ENCODE data around the gene NLRP4.

DNA sequence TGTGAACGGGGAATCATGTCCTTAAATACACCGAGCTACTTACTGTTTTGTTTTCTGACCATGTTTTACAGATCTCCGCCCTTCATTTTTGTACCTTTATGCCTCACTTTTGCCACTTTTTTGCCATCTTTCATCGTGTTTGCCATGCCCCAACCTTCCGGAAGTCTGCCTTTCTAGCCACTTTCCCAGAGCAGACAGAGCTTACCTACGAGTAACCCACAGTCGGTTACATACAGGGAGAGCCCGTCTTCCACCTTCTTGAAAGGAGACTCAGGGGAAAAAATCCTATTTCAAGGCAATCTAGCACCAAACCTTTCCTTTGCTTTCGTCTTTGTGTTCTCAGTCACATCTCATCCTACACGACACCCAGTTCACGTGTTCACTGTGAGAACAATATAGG, 41.3 kb upstream of the NLRP4 start:
- TF ChIP-seq, protein P1, sequence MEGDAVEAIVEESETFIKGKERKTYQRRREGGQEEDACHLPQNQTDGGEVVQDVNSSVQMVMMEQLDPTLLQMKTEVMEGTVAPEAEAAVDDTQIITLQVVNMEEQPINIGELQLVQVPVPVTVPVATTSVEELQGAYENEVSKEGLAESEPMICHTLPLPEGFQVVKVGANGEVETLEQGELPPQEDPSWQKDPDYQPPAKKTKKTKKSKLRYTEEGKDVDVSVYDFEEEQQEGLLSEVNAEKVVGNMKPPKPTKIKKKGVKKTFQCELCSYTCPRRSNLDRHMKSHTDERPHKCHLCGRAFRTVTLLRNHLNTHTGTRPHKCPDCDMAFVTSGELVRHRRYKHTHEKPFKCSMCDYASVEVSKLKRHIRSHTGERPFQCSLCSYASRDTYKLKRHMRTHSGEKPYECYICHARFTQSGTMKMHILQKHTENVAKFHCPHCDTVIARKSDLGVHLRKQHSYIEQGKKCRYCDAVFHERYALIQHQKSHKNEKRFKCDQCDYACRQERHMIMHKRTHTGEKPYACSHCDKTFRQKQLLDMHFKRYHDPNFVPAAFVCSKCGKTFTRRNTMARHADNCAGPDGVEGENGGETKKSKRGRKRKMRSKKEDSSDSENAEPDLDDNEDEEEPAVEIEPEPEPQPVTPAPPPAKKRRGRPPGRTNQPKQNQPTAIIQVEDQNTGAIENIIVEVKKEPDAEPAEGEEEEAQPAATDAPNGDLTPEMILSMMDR (optimal IDR thresholded peaks at IDR 0.05 in 1 of 3, IDR thresholded peaks at IDR 0.05 in 1 of 3, conservative IDR thresholded peaks at IDR 0.05 in 1 of 3; ENCODE audit: extremely low read depth in 1 of 3, insufficient read depth in 2 of 3, low read length in 3 of 3): no peak
- no peak for TF ChIP-seq EZH2 (IDR thresholded peaks at IDR 0.05; ENCODE audit: low read length)

All from keratinocyte (primary cell).